Left forelimb (tissue), 1 donor: ENCODE data around the gene RGS14.
"Not testable (repeated sequence)": the region's sequence is repeated elsewhere in the genome, so short reads cannot be mapped to it uniquely, and the experiment has no call there.

Source experiments
- DNase-seq: peaks from one replicate; pipeline ENCODE4 v3.0.0-alpha.2; 2018; ENCODE audit warnings: low spot score

Gene RGS14

DNA sequence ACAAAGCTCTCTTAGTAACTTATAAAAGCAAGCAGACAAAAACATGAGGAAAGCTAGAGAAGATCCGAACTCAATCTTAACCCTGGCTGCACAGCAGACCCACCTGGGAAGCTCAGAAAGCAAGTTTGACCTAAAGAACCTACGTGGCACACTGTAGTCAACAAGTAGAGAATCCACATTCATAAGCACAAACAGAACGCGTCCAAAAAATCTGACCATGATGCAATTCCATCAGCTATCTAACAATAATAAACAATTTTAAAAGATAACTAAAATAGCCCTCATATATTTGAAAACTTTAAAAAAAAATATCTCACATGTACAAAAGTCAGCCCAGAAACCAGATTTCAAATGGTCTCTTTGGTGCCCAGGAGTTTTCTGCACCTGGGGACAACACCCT, 10.9 kb upstream of the RGS14 start:
- DNase-seq, result no peak

DNA sequence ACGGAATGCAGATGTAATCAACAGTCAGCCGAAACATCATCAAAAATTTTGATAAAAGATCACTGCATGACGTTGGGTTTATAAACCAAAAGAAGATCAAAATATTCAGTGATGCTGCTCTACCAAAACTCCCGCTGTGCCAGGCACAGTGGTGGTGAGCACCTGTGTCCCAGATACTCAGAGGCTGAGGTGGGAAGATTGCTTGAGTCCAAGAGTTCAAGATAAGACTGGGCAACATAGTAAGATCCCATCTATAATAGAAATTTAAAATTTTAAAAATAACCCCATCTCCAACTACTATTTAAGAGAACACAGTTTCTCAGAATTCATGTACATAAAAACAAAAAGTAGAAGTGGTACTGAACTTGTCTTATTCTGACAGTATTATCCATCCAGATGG, 10.0 kb upstream of the RGS14 start:
- no peak for DNase-seq

DNA sequence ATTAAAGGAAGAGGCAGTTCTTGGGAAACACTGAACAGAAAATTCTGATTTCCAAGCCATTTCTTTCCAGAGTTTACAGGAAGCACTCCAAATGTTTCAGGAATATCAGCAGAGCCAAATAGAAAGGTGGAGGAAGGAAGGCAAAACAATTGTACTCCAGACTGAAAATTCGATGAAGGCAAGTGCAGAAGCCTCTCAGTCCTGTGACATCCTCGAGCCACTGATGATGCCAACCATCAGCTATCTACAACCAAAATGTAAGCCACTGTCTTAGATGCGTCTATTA, 8.4 kb upstream of the RGS14 start:
- DNase-seq, result no peak

DNA sequence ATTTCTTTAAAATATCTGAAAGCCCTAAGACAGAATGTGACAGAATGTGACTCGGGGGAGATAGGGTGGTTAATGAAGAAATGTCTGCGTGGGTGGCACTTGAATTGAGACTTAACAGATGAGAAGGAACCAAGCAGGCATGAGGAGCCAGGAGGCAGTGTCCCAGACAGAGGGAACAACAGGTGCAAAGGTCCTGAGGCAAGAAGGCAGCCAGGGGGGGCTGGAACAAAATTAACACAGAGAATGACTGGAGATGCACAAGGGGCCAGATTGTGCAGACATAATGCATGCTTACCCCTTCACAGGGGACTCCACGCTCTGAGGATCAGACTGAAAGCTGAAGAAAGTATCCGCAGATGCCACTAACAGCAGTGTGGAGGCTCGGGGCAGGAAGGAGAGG, 8.0 kb upstream of the RGS14 start:
- DNase-seq, result no peak

DNA sequence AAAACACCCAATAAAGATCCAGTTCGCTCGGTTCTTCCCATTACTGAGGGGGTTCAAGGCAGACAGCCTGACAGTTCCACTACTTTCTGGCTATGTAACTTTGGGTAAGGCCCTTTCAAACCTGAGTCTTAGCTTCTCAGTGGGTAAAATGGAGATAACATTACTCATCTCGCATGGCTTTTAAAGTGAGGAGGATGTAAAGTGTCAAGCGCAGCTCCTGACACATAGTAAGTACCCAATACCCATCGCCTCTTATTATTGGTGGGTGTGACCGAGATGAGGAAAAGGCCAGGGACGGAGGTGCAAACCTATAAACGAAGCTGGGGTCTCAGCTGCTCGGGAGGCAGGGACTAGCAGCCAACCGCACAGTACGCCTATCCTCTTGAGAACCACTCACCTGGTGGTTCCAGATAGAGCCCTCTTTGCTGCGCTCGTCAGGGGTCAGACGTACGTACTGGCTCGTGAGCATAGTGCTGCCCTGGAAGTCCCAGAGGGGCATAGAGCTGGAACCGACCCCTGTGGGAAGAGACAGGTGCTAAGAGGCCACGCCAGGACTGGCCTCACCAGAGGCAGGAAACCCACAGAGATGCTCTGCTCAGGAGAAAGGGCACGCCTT, 6.8 kb upstream of the RGS14 start:
- DNase-seq, result no peak

- DNase-seq, result peak; percentile 94
These were observed 6.1 kb upstream of the RGS14 start, which contains the start of gene LMAN2 for GRCh38 chr5:177351392-177352329. Gene LMAN2, minus strand, starts transcription at chr5:177351668. Its CDS starts 21 bp downstream, at chr5:177351647.

GRCh38 chr5:177353093-177353492, 4.6 kb upstream of the RGS14 start:
- no peak for DNase-seq

GRCh38 chr5:177354256-177354655, 3.5 kb upstream of the RGS14 start:
- DNase-seq, result no peak

DNA sequence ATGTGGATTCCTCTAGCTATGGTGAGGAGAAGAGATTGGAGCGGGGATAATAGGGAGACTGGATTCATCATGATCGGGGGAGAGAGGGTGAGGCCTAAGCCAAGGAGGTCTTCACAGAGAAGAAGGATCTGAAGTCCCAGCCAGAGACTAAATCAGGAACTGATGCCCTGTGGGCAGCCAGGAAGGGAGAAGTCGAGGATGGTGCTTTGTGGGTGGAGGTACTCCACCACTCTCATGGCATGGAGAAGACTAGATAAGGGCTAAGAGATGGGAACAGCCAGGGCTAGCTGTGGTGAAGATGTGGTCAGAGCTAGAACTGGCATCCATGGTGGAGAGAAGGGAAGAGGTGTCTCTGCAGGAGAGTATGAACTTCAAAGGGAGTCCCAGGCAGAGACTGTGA, 3.0 kb upstream of the RGS14 start:
- DNase-seq, result no peak

GRCh38 chr5:177355162-177355867, 2.4 kb upstream of the RGS14 start:
- DNase-seq, result no peak

DNA sequence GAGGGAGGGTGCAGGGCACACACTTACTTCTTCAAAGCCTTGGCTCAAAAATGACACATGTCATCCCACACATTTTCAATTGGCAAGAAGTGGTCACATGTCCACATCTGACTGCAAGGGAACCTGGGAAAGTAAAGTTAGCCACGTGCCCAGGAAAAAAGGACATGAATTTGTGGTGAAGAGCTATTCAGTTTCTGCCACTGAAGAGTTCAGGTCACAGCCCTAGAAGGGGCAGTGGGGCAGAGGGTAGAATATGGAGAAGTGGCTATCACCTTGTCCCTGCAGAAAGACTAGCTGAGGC, 1.9 kb upstream of the RGS14 start:
- no peak for DNase-seq

- DNase-seq, result no peak
These were observed 978 bp upstream of the RGS14 start for GRCh38 chr5:177356746-177357145.

DNA sequence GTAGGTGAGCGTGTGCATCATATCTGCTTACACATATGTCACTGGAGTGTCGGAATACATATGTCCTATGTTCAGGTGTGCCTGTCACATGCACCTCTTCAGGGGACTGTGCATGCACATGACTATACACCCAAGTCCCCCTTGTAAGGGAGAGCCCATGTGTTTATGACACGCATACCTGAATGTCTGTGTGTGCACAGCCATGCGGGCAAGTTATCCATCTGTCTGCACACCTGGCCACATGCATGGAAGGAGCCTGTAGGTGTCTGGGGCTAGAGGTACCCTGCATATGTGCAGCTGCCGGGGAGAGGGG, 622 bp upstream of the RGS14 start:
- no peak for DNase-seq

DNA sequence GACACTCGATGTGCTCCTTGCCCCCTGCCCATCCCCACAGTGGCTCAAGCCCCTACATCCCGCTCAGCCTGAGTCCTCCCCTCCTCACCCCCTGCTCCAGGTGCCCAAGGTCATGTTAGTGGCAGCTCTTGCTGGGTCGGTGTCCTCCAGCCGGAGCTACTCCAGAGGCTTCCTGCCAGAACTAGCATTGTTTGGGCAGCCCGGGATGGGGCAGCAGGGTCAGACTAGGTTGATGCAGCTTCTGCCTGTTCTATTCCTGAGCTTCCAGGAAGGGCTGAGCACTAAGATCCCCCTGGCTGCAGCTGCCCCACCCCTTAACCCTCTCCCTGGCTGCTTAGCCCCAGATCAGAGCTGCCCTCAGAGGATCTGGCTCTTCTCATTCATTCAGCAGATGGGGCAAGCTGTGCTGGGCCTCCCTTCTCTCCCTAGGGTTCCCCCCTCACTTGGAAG, 671 bp downstream of the RGS14 start:
- DNase-seq, result no peak

- DNase-seq, result no peak
These were observed 1.7 kb downstream of the RGS14 start for GRCh38 chr5:177359451-177359851.

- DNase-seq, result no peak
These were observed 2.1 kb downstream of the RGS14 start for GRCh38 chr5:177359860-177360259.

- not testable (repeated sequence) for DNase-seq
These were observed 3.0 kb downstream of the RGS14 start for GRCh38 chr5:177360740-177361139.

DNA sequence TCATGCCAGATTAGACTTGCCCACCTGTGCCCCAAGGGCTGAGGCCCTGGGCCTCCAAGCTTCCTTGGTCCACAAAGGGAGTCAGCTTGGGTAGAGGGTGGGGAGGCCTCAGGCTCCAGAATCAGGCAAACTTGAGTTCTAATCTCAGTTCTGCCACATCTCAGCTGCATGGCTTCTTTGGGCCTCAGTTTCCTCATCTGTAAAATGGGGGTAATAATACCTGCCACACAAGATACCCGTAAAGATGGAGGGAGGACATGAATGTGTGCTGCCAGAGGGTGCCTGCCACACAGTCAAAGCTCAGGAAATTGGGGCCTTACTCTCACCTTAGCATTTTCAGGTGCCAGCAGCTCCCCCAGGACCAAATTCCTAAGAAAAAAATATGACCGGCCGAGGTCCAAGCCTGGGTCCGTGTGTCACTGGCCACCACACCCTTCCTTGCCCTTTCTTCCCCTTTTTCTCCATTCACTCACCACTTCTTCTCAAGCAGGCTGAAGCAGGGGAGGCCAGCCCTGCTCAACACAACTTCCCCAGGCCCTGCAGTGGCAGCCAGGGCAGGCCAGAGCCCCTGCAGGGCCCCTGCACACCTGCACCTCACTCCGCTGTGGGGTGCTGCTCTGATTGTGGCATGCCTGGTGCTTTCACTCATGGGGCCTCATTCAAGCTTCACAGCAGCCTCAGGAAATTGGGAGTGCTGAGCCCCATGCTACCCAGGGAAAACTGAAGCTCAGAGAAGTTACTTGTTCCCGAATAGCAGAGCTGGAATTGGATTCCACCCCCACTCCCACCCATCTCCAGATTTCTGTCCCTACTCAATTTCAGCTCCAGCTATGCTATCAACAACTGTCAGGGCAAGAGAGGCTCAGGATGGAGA, 3.9 kb downstream of the RGS14 start:
- DNase-seq, result no peak

DNA sequence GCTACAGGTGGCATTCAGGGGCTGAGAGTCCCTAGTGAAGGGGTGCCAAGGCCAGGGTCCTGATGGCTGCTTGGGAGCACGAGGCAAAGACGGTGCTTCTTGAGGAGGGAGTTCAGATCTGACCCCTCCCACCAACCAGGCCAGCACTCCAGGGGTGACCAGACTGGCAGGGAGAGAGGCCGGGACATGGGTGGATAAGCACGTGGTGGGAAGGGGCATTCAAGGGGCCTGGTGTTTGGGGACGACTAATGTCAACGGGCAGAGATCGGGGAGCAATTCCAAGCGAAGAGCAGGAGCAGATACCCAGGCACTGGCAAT, 4.5 kb downstream of the RGS14 start:
- DNase-seq, result no peak

GRCh38 chr5:177362610-177363507, 5.1 kb downstream of the RGS14 start:
- no peak for DNase-seq

DNA sequence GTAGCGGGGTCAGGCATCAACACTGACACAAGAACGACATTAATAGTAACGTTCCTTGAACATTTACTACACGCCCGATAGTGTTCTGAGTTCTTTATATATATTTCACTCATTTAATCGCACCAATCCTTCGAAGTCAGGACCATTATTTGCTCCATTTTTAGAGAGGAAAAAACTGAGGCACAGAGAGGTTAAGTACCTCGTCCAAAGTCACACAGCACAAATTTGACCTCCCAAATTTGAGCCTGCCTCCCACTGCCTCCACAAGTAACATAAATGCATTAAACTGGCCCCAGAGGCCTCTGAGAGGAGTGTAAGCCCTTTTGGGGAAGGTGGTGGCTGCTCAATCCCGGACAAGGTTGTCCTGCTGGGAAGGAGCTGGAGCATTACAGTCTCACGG, 5.8 kb downstream of the RGS14 start:
- DNase-seq, result no peak
